Mesendoderm (in vitro differentiated cells): ENCODE results near the gene PEMT.

Experiments used
- DNase-seq: peaks from one replicate; pipeline ENCODE4 v3.0.0; 2013
- H2AK5ac ChIP-seq: 2 replicates; pipeline ENCODE4 v1.6.1; 2013; ENCODE audit warnings: low read length, inconsistent platforms
- H2BK120ac ChIP-seq: 2 replicates; pipeline ENCODE4 v1.6.1; 2013; ENCODE audit warnings: low read depth, mild to moderate bottlenecking, low read length, moderate library complexity, mixed read lengths
- H2BK15ac ChIP-seq: replicated peaks from 2 replicates; pipeline ENCODE4 v1.6.1; 2013; ENCODE audit warnings: low read depth, mild to moderate bottlenecking, moderate library complexity
- H2BK5ac ChIP-seq: 2 replicates; pipeline ENCODE4 v1.6.1; 2013; ENCODE audit warnings: low read length, inconsistent platforms
- H3K18ac ChIP-seq: 2 replicates; pipeline ENCODE4 v1.6.1; 2013; ENCODE audit warnings: mild to moderate bottlenecking, low read length, mixed read lengths
- H3K23ac ChIP-seq: one replicate; pipeline ENCODE4 v1.6.1; 2013; ENCODE audit warnings: low read length
- H3K27ac ChIP-seq: 2 replicates; pipeline ENCODE4 v1.5.1; 2013; ENCODE audit warnings: low read depth, mild to moderate bottlenecking, inconsistent platforms, low read length, moderate library complexity
- H3K27me3 ChIP-seq: 2 replicates; pipeline ENCODE4 v1.6.1; 2013; ENCODE audit warnings: low read length, control low read depth, mild to moderate bottlenecking, inconsistent platforms; ENCODE audit not compliant: insufficient read depth, poor library complexity
- H3K36me3 ChIP-seq: 2 replicates; pipeline ENCODE4 v1.6.1; 2013; ENCODE audit warnings: low read length, inconsistent platforms; ENCODE audit not compliant: control insufficient read depth, insufficient read depth
- H3K4ac ChIP-seq: one replicate; pipeline ENCODE4 v1.6.1; 2013; ENCODE audit warnings: low read depth, mild to moderate bottlenecking, low read length, moderate library complexity
- H3K4me1 ChIP-seq: 2 replicates; pipeline ENCODE4 v1.6.1; 2013; ENCODE audit warnings: low read depth, low read length, inconsistent platforms; ENCODE audit not compliant: control insufficient read depth
- H3K4me2 ChIP-seq: 2 replicates; pipeline ENCODE4 v1.6.1; 2013; ENCODE audit warnings: low read length
- H3K4me3 ChIP-seq: 2 replicates; pipeline ENCODE4 v1.5.1; 2013; ENCODE audit warnings: mild to moderate bottlenecking, low read length
- H3K56ac ChIP-seq: one replicate; pipeline ENCODE4 v1.6.1; 2013; ENCODE audit warnings: low read length
- H3K79me1 ChIP-seq: 2 replicates; pipeline ENCODE4 v1.6.1; 2013; ENCODE audit warnings: low read length, inconsistent platforms
- H3K79me2 ChIP-seq: 2 replicates; pipeline ENCODE4 v1.6.1; 2013; ENCODE audit warnings: mild to moderate bottlenecking, low read length; ENCODE audit not compliant: control insufficient read depth, insufficient read depth
- H3K9ac ChIP-seq: 2 replicates; pipeline ENCODE4 v1.6.1; 2013; ENCODE audit warnings: low read length, inconsistent platforms
- H4K5ac ChIP-seq: one replicate; pipeline ENCODE4 v1.6.1; 2013; ENCODE audit warnings: low read length
- H4K8ac ChIP-seq: one replicate; pipeline ENCODE4 v1.6.1; 2013; ENCODE audit warnings: low read depth, mild to moderate bottlenecking, control low read depth, low read length, moderate library complexity
- WGBS: extraction: QIAGEN DNeasy Blood & Tissue Kit; methylation state at CpG from one replicate; pipeline ENCODE4 v1.1.7; 2013; ENCODE audit warnings: low lambda C conversion rate, missing lambda C conversion rate; ENCODE audit not compliant: insufficient coverage; ENCODE audit errors: extremely low coverage; 5-methylcytosine and 5-hydroxymethylcytosine counted together

PEMT gene

DNA sequence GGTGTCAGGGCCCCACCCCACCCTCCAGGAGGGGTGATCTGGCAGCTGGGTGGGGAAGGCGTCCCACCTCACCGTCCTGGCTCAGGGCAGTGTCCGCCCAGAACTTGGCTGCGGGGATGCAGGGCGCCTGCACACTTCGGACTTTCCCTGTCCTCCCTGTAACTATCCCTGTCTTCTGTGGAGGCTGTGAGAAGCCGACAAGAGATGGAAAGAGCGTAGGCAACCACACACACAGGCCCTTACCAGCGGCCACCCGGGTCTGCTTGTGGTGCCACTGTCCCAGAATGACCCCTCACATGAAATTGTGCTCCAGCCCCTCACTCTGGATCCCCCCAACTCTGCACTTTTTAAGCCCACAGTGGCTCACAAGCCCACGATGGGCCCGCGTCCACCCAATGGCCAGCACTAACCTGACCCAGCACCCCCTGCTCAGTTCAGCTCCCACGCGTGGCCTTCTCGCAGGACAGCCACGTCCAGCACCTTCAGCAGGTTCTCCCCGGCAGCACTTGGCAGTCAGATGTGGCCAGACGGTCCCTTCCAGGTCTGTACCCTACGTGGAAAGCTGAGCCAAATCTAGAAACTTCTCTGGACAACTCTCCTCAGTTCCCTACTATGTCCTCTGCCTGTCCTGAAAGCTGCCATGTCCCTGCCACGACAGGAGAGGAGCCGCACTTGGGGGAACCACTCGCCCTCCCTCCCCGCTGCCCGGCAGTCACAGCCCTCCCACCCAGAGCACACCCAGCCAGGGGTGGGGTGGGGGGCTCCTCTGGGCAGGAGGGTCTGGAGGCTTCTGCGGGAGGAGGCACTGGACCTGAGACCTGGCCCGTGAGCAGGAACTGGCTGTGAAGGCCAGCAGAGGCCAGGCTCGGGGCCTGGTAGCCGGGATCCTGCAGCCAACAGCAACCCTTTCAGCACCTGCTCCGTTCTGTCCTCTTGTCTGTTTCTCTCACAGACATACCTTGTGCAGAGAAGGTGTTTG lies 38.0 kb downstream of the PEMT start:
- no peak overlapping the region for H3K56ac ChIP-seq
- H4K8ac ChIP-seq: no peak overlapping the region
- H3K18ac ChIP-seq: no peak overlapping the region
- H3K79me2 ChIP-seq: no peaks in the 10 kb centered on the region
- WGBS: no CpG with 5 or more reads among the region's 30 CpGs
- DNase-seq: no peak
- no peak overlapping the region for H3K4ac ChIP-seq
- H3K27me3 ChIP-seq: no peaks in the 10 kb centered on the region
- H3K9ac ChIP-seq: no peak overlapping the region
- H3K36me3 ChIP-seq: no peaks in the 10 kb centered on the region
- no peak overlapping the region for H3K23ac ChIP-seq
- no peak overlapping the region for H4K5ac ChIP-seq
- H3K27ac ChIP-seq: no peak overlapping the region
- no peak overlapping the region for H3K4me3 ChIP-seq
- H3K79me1 ChIP-seq: no peaks in the 10 kb centered on the region
- no peaks in the 10 kb centered on the region for H3K4me1 ChIP-seq
- H2BK15ac ChIP-seq: no peak overlapping the region
- H2AK5ac ChIP-seq: no peak overlapping the region
- no peak overlapping the region for H3K4me2 ChIP-seq
- H2BK5ac ChIP-seq: no peak overlapping the region
- H2BK120ac ChIP-seq: no peak overlapping the region

DNA sequence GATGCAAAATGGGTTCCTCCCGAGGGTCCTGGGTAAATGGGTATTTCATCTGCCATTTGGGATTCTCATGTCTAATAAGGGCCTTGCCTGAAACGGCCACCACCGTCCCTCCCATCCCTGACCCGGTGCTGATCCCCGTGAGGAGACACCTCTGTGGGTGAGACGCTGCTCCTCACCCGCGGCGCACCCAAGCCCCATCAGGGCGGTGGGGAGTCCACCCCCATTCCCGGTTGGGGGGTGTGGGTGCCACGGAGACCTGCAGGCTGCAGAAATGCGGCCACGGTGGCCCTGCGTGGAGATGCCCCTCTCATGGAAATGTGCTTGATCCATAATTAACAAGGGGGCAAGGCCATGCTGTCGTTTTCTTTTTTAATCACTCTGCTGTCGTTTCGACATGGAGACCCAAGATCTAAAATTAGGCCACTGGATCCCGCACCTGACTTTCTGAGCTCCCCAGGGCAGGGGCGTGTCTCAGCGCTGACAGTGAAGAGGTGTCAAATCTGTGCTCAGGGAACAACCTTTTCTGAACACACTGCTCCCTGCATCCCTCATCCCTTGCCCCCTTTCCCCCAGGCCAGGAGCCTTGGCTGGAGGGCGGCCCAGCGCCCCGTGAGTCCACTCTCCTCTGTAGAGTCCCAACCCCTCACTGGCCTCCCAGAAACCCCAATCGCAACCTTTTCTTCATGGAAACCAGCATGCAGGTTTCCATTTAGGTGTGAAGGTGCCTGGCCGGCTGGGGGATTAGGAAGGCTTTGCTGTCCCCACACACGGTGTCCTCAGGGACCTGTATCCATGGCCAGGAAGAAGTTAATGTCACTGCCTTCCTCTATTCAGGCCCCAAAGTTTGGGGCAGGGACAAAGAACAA lies 38.9 kb downstream of the PEMT start:
- H3K4me3 ChIP-seq: no peak overlapping the region
- no peaks in the 10 kb centered on the region for H3K27me3 ChIP-seq
- H3K23ac ChIP-seq: no peak overlapping the region
- no peak overlapping the region for H2BK5ac ChIP-seq
- no peak overlapping the region for H3K4ac ChIP-seq
- no peak for DNase-seq
- no peak overlapping the region for H2AK5ac ChIP-seq
- H3K79me1 ChIP-seq: no peaks in the 10 kb centered on the region
- H4K8ac ChIP-seq: no peak overlapping the region
- no peaks in the 10 kb centered on the region for H3K4me1 ChIP-seq
- no peak overlapping the region for H3K18ac ChIP-seq
- no peak overlapping the region for H3K27ac ChIP-seq
- no peak overlapping the region for H3K56ac ChIP-seq
- no peaks in the 10 kb centered on the region for H3K79me2 ChIP-seq
- no CpG with 5 or more reads among the region's 27 CpGs for WGBS
- no peak overlapping the region for H2BK120ac ChIP-seq
- no peak overlapping the region for H2BK15ac ChIP-seq
- H3K9ac ChIP-seq: no peak overlapping the region
- H4K5ac ChIP-seq: no peak overlapping the region
- no peak overlapping the region for H3K4me2 ChIP-seq
- no peaks in the 10 kb centered on the region for H3K36me3 ChIP-seq

DNA sequence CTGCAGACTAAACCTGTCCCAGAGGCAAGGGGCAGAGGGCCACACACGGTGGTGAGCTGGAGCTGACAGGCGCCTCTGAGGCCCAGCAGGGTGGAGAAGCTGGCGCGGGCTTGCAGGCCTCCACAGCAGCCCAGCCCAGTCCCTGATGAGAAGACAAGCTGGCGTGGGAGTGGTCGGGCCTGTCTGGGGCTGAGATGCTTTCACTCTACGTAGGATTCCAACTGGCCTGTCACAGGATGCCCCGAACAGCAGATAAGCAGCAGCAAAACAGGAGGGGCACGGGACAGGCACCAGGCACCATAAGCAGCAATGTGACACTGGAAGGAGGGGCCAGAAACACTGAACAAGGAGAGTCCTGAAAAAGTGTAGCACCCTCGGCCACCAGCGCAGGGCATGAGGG lies 40.1 kb downstream of the PEMT start:
- no peak overlapping the region for H3K9ac ChIP-seq
- no peak overlapping the region for H3K23ac ChIP-seq
- WGBS: no CpG with 5 or more reads among the region's 11 CpGs
- no peak overlapping the region for H3K18ac ChIP-seq
- H4K8ac ChIP-seq: no peak overlapping the region
- no peak overlapping the region for H2BK120ac ChIP-seq
- H3K4me2 ChIP-seq: no peak overlapping the region
- H2BK5ac ChIP-seq: no peak overlapping the region
- H2BK15ac ChIP-seq: no peak overlapping the region
- H3K56ac ChIP-seq: no peak overlapping the region
- peak; percentile 55 for DNase-seq
- no peaks in the 10 kb centered on the region for H3K27me3 ChIP-seq
- H3K4ac ChIP-seq: no peak overlapping the region
- H3K79me1 ChIP-seq: no peaks in the 10 kb centered on the region
- H3K79me2 ChIP-seq: no peaks in the 10 kb centered on the region
- H2AK5ac ChIP-seq: no peak overlapping the region
- no peak overlapping the region for H3K27ac ChIP-seq
- H4K5ac ChIP-seq: no peak overlapping the region
- no peak overlapping the region for H3K4me3 ChIP-seq
- H3K36me3 ChIP-seq: no peaks in the 10 kb centered on the region
- H3K4me1 ChIP-seq: no peaks in the 10 kb centered on the region

DNA sequence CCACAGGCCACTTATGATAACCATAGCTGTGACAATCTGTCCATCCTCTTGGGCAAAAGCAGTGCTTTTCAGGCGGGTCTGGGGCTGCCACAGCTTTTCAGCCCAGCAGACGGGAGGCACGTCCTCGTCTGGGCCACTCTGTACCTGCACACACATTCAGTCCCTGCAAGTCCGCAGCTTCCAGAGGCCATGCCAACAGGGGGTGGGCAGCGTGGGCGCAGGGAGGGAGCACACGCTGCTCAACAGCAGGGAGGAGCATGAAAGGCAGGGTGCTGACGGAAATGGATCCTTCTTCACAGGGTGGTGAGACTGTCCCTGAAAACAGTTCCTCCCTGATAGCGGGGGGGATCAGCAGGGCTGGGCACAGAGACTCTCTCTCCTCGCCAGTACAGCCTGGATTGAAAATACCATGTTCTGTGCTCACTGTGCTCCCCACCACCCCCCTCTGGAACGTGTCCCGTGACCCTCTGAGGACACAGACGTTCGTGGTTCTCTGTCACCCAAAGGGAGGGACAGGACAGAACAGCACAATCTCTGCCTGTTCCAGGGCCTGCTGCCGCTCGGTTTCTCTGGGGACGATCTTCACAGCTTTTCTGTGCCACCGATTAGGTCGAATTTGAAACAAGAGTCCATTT lies 41.7 kb downstream of the PEMT start:
- no peak overlapping the region for H3K4ac ChIP-seq
- no peak overlapping the region for H3K18ac ChIP-seq
- H3K79me1 ChIP-seq: no peaks in the 10 kb centered on the region
- no CpG with 5 or more reads among the region's 20 CpGs for WGBS
- H3K23ac ChIP-seq: no peak overlapping the region
- no peaks in the 10 kb centered on the region for H3K36me3 ChIP-seq
- no peak overlapping the region for H2BK5ac ChIP-seq
- H4K8ac ChIP-seq: no peak overlapping the region
- no peak overlapping the region for H3K9ac ChIP-seq
- no peak overlapping the region for H3K4me3 ChIP-seq
- H2BK15ac ChIP-seq: no peak overlapping the region
- H3K4me2 ChIP-seq: no peak overlapping the region
- H3K27ac ChIP-seq: no peak overlapping the region
- no peak overlapping the region for H2AK5ac ChIP-seq
- H2BK120ac ChIP-seq: no peak overlapping the region
- H3K56ac ChIP-seq: no peak overlapping the region
- H3K79me2 ChIP-seq: no peaks in the 10 kb centered on the region
- no peaks in the 10 kb centered on the region for H3K4me1 ChIP-seq
- no peak for DNase-seq
- no peak overlapping the region for H4K5ac ChIP-seq
- no peaks in the 10 kb centered on the region for H3K27me3 ChIP-seq

DNA sequence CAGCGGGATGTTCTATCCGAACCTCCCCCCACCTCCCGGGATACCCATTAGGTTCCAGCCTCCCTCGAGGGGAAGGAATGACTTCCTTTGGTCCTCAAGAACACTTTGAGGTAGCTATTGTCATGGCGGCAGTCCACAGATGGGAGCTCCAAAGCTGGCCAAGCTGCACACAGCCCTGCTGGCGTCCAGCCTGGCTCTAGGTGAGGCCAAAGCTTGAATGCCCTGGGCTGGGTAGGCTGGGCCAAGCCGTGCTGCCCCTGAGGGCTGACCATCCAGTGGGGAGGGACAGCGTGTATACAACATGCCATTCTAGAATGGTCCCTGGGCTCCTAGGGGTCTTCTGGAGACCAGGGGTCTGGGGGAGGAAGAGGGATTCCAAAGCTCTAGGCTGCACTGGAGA lies 43.5 kb downstream of the PEMT start:
- H3K4me3 ChIP-seq: no peak overlapping the region
- H3K4ac ChIP-seq: no peak overlapping the region
- no peak overlapping the region for H4K8ac ChIP-seq
- no peak overlapping the region for H3K27ac ChIP-seq
- H2BK120ac ChIP-seq: no peak overlapping the region
- H3K79me1 ChIP-seq: no peaks in the 10 kb centered on the region
- no peak overlapping the region for H3K4me2 ChIP-seq
- no peaks in the 10 kb centered on the region for H3K36me3 ChIP-seq
- no peak overlapping the region for H2BK5ac ChIP-seq
- H3K79me2 ChIP-seq: no peaks in the 10 kb centered on the region
- no peak overlapping the region for H2AK5ac ChIP-seq
- no peak overlapping the region for H3K9ac ChIP-seq
- no peaks in the 10 kb centered on the region for H3K27me3 ChIP-seq
- no CpG with 5 or more reads among the region's 8 CpGs for whole genome bisulfite sequencing
- no peak overlapping the region for H4K5ac ChIP-seq
- H3K23ac ChIP-seq: no peak overlapping the region
- H3K56ac ChIP-seq: no peak overlapping the region
- no peak overlapping the region for H3K18ac ChIP-seq
- DNase-seq: no peak
- no peak overlapping the region for H2BK15ac ChIP-seq
- no peaks in the 10 kb centered on the region for H3K4me1 ChIP-seq
